ENCODE data around the gene METTL2B. TPM values are rescaled to one million over a fixed set of nuclear protein-coding genes. Genes with fewer than 3 reads are reported as not detected.

METTL2B gene
- total RNA-seq, 1 donor from 2014 or later: 50.5 TPM

GRCh38 chr7:128446306-128446705 lies 30.2 kb upstream of the METTL2B start:
- Mint-ChIP-seq H3K9me3 (no peaks in the 10 kb centered on the region), H3K4me3 (no peak overlapping the region), H3K27me3 (ENCODE audit: low read depth) (peaks cover 3% of the 10 kb centered on the region), H3K27ac (ENCODE audit: unreplicated experiment) (no peak overlapping the region), H3K36me3 (ENCODE audit: low read depth) (no peaks in the 10 kb centered on the region), H3K4me1 (no peaks in the 10 kb centered on the region)
- DNase-seq (ENCODE audit: low read depth, low spot score): no peak
- no peak for TF ChIP-seq CTCF (conservative IDR thresholded peaks at IDR 0.05)

DNA sequence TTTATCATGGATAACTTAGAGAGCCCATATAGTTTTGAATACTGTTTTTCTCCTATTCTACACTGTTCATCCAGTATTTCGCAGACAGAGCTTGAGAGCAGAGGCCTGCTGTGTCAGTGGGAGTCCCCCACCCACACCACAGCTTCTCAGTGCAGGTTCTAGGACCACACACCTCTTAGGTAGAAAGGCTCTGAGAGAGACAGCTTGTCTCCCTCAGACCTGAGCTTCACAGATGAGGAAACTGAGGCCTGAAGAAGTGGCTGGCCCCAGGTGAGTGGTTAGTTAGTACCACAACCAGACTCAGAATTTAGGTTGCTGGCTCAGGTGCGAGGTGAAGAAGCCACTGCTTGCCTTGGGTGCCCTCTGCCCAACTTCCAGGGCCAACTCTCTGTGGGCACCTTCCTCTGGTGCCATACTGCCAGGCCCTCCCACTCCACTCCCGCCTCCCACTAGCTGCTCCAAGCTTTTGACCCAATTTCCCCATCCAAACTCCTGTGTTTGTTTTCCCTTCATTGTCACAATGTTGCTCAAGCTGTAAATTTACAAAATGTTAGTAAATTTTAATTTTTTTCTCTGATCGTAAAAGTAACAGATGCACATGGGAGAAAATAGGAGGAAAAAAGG lies 28.5 kb upstream of the METTL2B start:
- peaks cover 16% of the 10 kb centered on the region for H3K27me3 Mint-ChIP-seq (ENCODE audit: low read depth)
- TF ChIP-seq CTCF (conservative IDR thresholded peaks at IDR 0.05): no peak
- H3K36me3 Mint-ChIP-seq (ENCODE audit: low read depth): no peaks in the 10 kb centered on the region
- H3K27ac Mint-ChIP-seq (ENCODE audit: unreplicated experiment): no peak overlapping the region
- no peak for DNase-seq (ENCODE audit: low read depth, low spot score)
- H3K4me1 Mint-ChIP-seq: peaks cover 5% of the 10 kb centered on the region
- no peaks in the 10 kb centered on the region for H3K9me3 Mint-ChIP-seq
- no peak overlapping the region for H3K4me3 Mint-ChIP-seq

DNA sequence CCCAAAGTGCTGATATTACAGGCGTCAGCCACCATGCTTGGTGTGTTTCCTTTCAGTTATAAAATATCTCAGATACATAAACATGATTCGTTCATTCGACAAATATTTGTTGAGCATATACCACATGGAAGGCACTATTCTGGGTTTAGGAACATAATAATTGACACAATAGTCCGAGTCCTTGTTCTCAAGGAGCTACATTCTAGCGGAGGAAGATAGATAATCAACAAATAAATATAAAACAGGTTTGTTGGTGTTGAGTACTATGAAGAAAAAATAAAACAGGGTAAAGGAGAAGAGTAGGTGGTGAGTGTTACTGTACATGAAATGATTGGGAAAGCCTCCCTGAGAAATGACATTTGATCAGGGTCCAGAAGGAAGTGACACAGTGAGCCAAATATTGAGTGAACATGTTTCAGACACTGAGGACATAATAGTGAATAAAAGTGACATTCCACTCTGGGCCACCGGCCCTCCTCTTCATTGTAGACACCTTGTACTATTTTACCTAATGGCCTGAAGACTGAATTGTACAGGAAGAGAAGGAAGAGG lies 27.7 kb upstream of the METTL2B start:
- no peak overlapping the region for H3K4me3 Mint-ChIP-seq
- peaks cover 16% of the 10 kb centered on the region for H3K27me3 Mint-ChIP-seq (ENCODE audit: low read depth)
- H3K9me3 Mint-ChIP-seq: no peaks in the 10 kb centered on the region
- peaks cover 6% of the 10 kb centered on the region for H3K4me1 Mint-ChIP-seq
- H3K27ac Mint-ChIP-seq (ENCODE audit: unreplicated experiment): no peak overlapping the region
- no peak for DNase-seq (ENCODE audit: low read depth, low spot score)
- TF ChIP-seq CTCF (conservative IDR thresholded peaks at IDR 0.05): no peak
- no peaks in the 10 kb centered on the region for H3K36me3 Mint-ChIP-seq (ENCODE audit: low read depth)

DNA sequence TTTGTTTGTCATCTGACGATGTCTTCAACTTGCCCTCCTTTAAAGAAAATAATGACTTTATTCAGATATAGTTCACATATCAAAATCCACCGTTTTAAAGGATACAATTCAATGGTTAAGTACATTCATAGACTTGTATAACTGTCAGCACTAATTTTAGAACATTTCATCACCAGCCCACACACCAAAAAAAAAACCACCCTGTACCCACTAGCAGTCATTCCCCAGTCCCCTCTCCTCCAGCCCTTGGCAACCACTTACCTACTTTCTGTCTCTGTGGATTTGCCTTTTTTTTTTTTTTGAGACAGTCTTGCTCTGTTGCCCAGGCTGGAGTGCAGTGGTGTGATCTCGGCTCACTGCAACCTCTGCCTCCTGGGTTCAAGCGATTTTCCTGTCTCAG lies 26.1 kb upstream of the METTL2B start:
- Mint-ChIP-seq H3K27me3 (ENCODE audit: low read depth) (peaks cover 16% of the 10 kb centered on the region), H3K27ac (ENCODE audit: unreplicated experiment) (no peak overlapping the region), H3K36me3 (ENCODE audit: low read depth) (no peaks in the 10 kb centered on the region), H3K4me1 (peaks cover 20% of the 10 kb centered on the region), H3K9me3 (no peaks in the 10 kb centered on the region), H3K4me3 (no peak overlapping the region)
- no peak for TF ChIP-seq CTCF (conservative IDR thresholded peaks at IDR 0.05)
- DNase-seq (ENCODE audit: low read depth, low spot score): no peak

GRCh38 chr7:128450913-128451312 lies 25.6 kb upstream of the METTL2B start:
- no peaks in the 10 kb centered on the region for H3K9me3 Mint-ChIP-seq
- H3K27me3 Mint-ChIP-seq (ENCODE audit: low read depth): peaks cover 16% of the 10 kb centered on the region
- peaks cover 21% of the 10 kb centered on the region for H3K4me1 Mint-ChIP-seq
- no peak for DNase-seq (ENCODE audit: low read depth, low spot score)
- H3K27ac Mint-ChIP-seq (ENCODE audit: unreplicated experiment): no peak overlapping the region
- H3K36me3 Mint-ChIP-seq (ENCODE audit: low read depth): no peaks in the 10 kb centered on the region
- no peak for TF ChIP-seq CTCF (conservative IDR thresholded peaks at IDR 0.05)
- H3K4me3 Mint-ChIP-seq: no peak overlapping the region

All from neural crest cell (in vitro differentiated cells).